Gastroesophageal sphincter (tissue), 4 donors: ENCODE measurements around the gene VOPP1. TPM values are rescaled to one million over a fixed set of nuclear protein-coding genes. Genes with fewer than 3 reads are reported as not detected.

Source experiments
- ATAC-seq: fragments of 150-250 bp; one replicate; pipeline ENCODE4 v1.9.1; 2016; ENCODE audit warnings: mild to moderate bottlenecking, moderate library complexity
- H3K27ac ChIP-seq, 4 donors: fragments of 200-600 bp; sonication (generic) in 3 of 4; 1 replicate in 3 of 4; 2 replicates in 1 of 4; pipeline ENCODE4 v1.5.1; 2016 to 2019
- H3K27me3 ChIP-seq: fragments of 200-600 bp; sonication (generic); one replicate; pipeline ENCODE4 v1.5.1; 2019
- H3K36me3 ChIP-seq, 2 donors: fragments of 200-600 bp; sonication (generic); one replicate each; pipeline ENCODE4 v1.5.1; 2019; ENCODE audit warnings: control low read depth in 1 of 2
- H3K4me1 ChIP-seq, 3 donors: fragments of 200-600 bp; sonication (generic); 1 replicate in 2 of 3; 2 replicates in 1 of 3; pipeline ENCODE4 v1.5.1; 2016 to 2019; ENCODE audit warnings: control low read depth in 2 of 3
- H3K4me3 ChIP-seq, 2 donors: fragments of 200-600 bp; sonication (generic); one replicate each; pipeline ENCODE4 v1.5.1; 2019; ENCODE audit warnings: mild to moderate bottlenecking in 1 of 2, moderate library complexity in 1 of 2
- H3K9me3 ChIP-seq, 3 donors: fragments of 200-600 bp; sonication (generic); one replicate each; pipeline ENCODE4 v1.5.1; 2017 to 2019; ENCODE audit warnings: control low read depth in 2 of 3
- CTCF ChIP-seq, 4 experiments: fragments of 200-600 bp in 2 of 4; fragments of 450-650 bp in 2 of 4; sonication (generic) in 1 of 4; IDR thresholded peaks; one replicate each; pipeline ENCODE4 v1.5.1; 2017 to 2019; ENCODE audit warnings: antibody characterized with exemption in 4 of 4, mild to moderate bottlenecking in 2 of 4, moderate library complexity in 2 of 4
- EP300 ChIP-seq: sonication (generic); formaldehyde crosslinking; IDR thresholded peaks from one replicate; pipeline ENCODE4 v1.6.1; 2017; ENCODE audit warnings: antibody characterized with exemption, mild to moderate bottlenecking
- POLR2A ChIP-seq, 2 donors: fragments of 450-650 bp; IDR thresholded peaks; one replicate each; pipeline ENCODE4 v1.6.1; 2017; ENCODE audit warnings: antibody characterized with exemption in 2 of 2, mild to moderate bottlenecking in 2 of 2, moderate library complexity in 1 of 2
- POLR2AphosphoS5 ChIP-seq: sonication (generic); formaldehyde crosslinking; IDR thresholded peaks from one replicate; pipeline ENCODE4 v1.6.1; 2017; ENCODE audit warnings: antibody characterized with exemption
- WGBS, 2 donors: methylation state at CpG; one replicate each; pipeline ENCODE4 v1.1.5; 2018; ENCODE audit warnings: low coverage in 1 of 2; 5-methylcytosine and 5-hydroxymethylcytosine counted together
- total RNA-seq, 4 donors: library from RNA; depleted of rRNA; stranded (reverse); fragments of >200 nt; gene quantifications; one replicate each; pipeline ENCODE4 v1.1.0, GENCODE V29; 2016

Gene VOPP1
- total RNA-seq, 4 donors from 2014 or later = 20.5 to 51.6 (median 33.4) TPM

GRCh38 chr7:55470261-55470660 is 102.0 kb downstream of the VOPP1 start:
- peaks cover 0 to 73% of the 10 kb centered on the region in 2 donors for H3K36me3 ChIP-seq
- no peaks in the 10 kb centered on the region for H3K9me3 ChIP-seq
- H3K27me3 ChIP-seq = no peaks in the 10 kb centered on the region
- no peak overlapping the region for H3K4me3 ChIP-seq
- no peak for ATAC-seq
- WGBS, 2 donors = 79 to 80% methylated on average over 1 to 2 of the region's 2 CpGs
- no peak overlapping the region for H3K27ac ChIP-seq
- TF ChIP-seq POLR2AphosphoS5 = no peak
- TF ChIP-seq CTCF (IDR thresholded peaks at IDR 0.05) = no peak
- TF ChIP-seq EP300 = no peak
- TF ChIP-seq POLR2A (IDR thresholded peaks at IDR 0.05) = no peak
- H3K4me1 ChIP-seq = no peaks in the 10 kb centered on the region

GRCh38 chr7:55469721-55470120 is 102.6 kb downstream of the VOPP1 start:
- WGBS, 2 donors = 79 to 80% methylated on average over 1 to 2 of the region's 3 CpGs
- Histone ChIP-seq H3K27me3 (no peaks in the 10 kb centered on the region), H3K4me1 (no peaks in the 10 kb centered on the region), H3K27ac (no peak overlapping the region), H3K4me3 (no peak overlapping the region), H3K9me3 (no peaks in the 10 kb centered on the region), H3K36me3 (peaks cover 0 to 75% of the 10 kb centered on the region in 2 donors)
- ATAC-seq = no peak
- TF ChIP-seq POLR2AphosphoS5 (no peak), CTCF (IDR thresholded peaks at IDR 0.05) (no peak), POLR2A (IDR thresholded peaks at IDR 0.05) (no peak), EP300 (no peak)

GRCh38 chr7:55469271-55469681 is 103.0 kb downstream of the VOPP1 start:
- H3K36me3 ChIP-seq = peaks cover 0 to 75% of the 10 kb centered on the region in 2 donors
- H3K27me3 ChIP-seq = no peaks in the 10 kb centered on the region
- no peak overlapping the region for H3K4me3 ChIP-seq
- TF ChIP-seq POLR2AphosphoS5 (no peak), EP300 (no peak)
- WGBS, 2 donors = 56 to 60% methylated on average over 2 of the region's 2 CpGs
- H3K4me1 ChIP-seq = no peaks in the 10 kb centered on the region
- no peaks in the 10 kb centered on the region for H3K9me3 ChIP-seq
- no peak for ATAC-seq
- no peak overlapping the region for H3K27ac ChIP-seq

- TF ChIP-seq POLR2AphosphoS5 (no peak), CTCF (IDR thresholded peaks at IDR 0.05) (no peak), POLR2A (IDR thresholded peaks at IDR 0.05) (no peak), EP300 (no peak)
- Histone ChIP-seq H3K27ac (no peak overlapping the region), H3K9me3 (no peaks in the 10 kb centered on the region), H3K27me3 (no peaks in the 10 kb centered on the region), H3K36me3 (peaks cover 0 to 75% of the 10 kb centered on the region in 2 donors), H3K4me3 (no peak overlapping the region), H3K4me1 (no peaks in the 10 kb centered on the region)
- ATAC-seq = no peak
- WGBS, 2 donors = 93 to 100% methylated on average over 2 to 8 of the region's 8 CpGs
These were observed 103.8 kb downstream of the VOPP1 start for GRCh38 chr7:55468495-55468894.

- TF ChIP-seq POLR2A (IDR thresholded peaks at IDR 0.05) (no peak), EP300 (no peak), CTCF (IDR thresholded peaks at IDR 0.05) (no peak), POLR2AphosphoS5 (no peak)
These were observed 105.2 kb downstream of the VOPP1 start for GRCh38 chr7:55467047-55467593.

More at GRCh38 chr7:55467047-55467593, 105.2 kb downstream of the VOPP1 start:
- Histone ChIP-seq H3K4me1 (no peaks in the 10 kb centered on the region), H3K4me3 (no peak overlapping the region), H3K36me3 (peaks cover 0 to 68% of the 10 kb centered on the region in 2 donors), H3K27me3 (no peaks in the 10 kb centered on the region), H3K9me3 (no peaks in the 10 kb centered on the region), H3K27ac (no peak overlapping the region)
- 98% methylated on average over 4 of the region's 7 CpGs; no CpG with 5 or more reads in 1 of the 2 donors for WGBS, 2 donors
- ATAC-seq = no peak
